Smooth muscle cell (in vitro differentiated cells): Measurements from ENCODE around the gene UBL7. TPM values are rescaled to one million over a fixed set of nuclear protein-coding genes. Genes with fewer than 3 reads are reported as not detected.
A peak's percentile ranks its signal among the peaks of the same experiment; 100 is the strongest.

Experiments
- DNase-seq: peaks from one replicate; lab custom pipeline; 2025; ENCODE audit not compliant: unreplicated experiment; lab: John Stamatoyannopoulos, UW
- H2AFZ ChIP-seq: fragments of 200-600 bp; sonication (generic); 2 replicates; pipeline ENCODE4 v1.6.0; 2016; ENCODE audit warnings: antibody characterized with exemption, low read depth, mild to moderate bottlenecking
- H3F3A ChIP-seq: fragments of 200-600 bp; sonication (generic); 2 replicates; pipeline ENCODE4 v1.6.0; 2017; ENCODE audit warnings: antibody characterized with exemption, low read depth
- H3K27ac ChIP-seq: fragments of 200-600 bp; sonication (generic); 2 replicates; pipeline ENCODE4 v1.5.1; 2016; ENCODE audit warnings: low read depth, mild to moderate bottlenecking
- H3K27me3 ChIP-seq: fragments of 200-600 bp; sonication (generic); 2 replicates; pipeline ENCODE4 v1.6.1; 2016; ENCODE audit warnings: low read depth, mild to moderate bottlenecking
- H3K36me3 ChIP-seq: fragments of 200-600 bp; sonication (generic); 2 replicates; pipeline ENCODE4 v1.5.1; 2016; ENCODE audit warnings: low read depth
- H3K4me1 ChIP-seq: fragments of 200-600 bp; sonication (generic); 2 replicates; pipeline ENCODE4 v1.5.1; 2016; ENCODE audit warnings: low read depth
- H3K4me2 ChIP-seq: fragments of 200-600 bp; sonication (generic); 2 replicates; pipeline ENCODE4 v1.6.0; 2016; ENCODE audit warnings: mild to moderate bottlenecking
- H3K4me3 ChIP-seq: fragments of 200-600 bp; sonication (generic); 2 replicates; pipeline ENCODE4 v1.5.1; 2016; ENCODE audit warnings: mild to moderate bottlenecking
- H3K79me2 ChIP-seq: fragments of 200-600 bp; sonication (generic); 2 replicates; pipeline ENCODE4 v1.6.0; 2016; ENCODE audit warnings: low read depth, mild to moderate bottlenecking
- H3K9ac ChIP-seq: fragments of 200-600 bp; sonication (generic); 2 replicates; pipeline ENCODE4 v1.6.0; 2016; ENCODE audit warnings: low read depth
- H3K9me3 ChIP-seq: fragments of 200-600 bp; sonication (generic); replicated peaks from 2 replicates; pipeline ENCODE4 v1.5.1; 2016; ENCODE audit warnings: low read depth
- H4K20me1 ChIP-seq: fragments of 200-600 bp; sonication (generic); 2 replicates; pipeline ENCODE4 v1.6.0; 2016; ENCODE audit warnings: low read depth
- WGBS: methylation state at CpG from one replicate; pipeline ENCODE4 v1.1.7; 2016; ENCODE audit warnings: low lambda C conversion rate; 5-methylcytosine and 5-hydroxymethylcytosine counted together
- polyA plus RNA-seq: library from polyadenylated mRNA; unstranded; fragments of >200 nt; fragmentation: Nextera tagmentation; extraction: Ambion mirVana; gene quantifications from 2 replicates; pipeline ENCODE4 v1.2.1, GENCODE V29; 2016
- total RNA-seq: library from RNA; depleted of rRNA; stranded (reverse); fragments of >200 nt; gene quantifications from 2 replicates; pipeline ENCODE4 v1.2.3, GENCODE V29; 2014
- TF ChIP-seq, protein P1 (sequence below): fragments of 200-600 bp; sonication (generic); IDR thresholded peaks from 2 replicates; pipeline ENCODE4 v1.5.1; 2017; ENCODE audit warnings: borderline replicate concordance, mild to moderate bottlenecking, antibody characterized with exemption; ENCODE audit not compliant: insufficient read depth, poor library complexity, severe bottlenecking

The UBL7 gene
- total and polyA plus RNA-seq, 2 experiments from 2014 or later: 60.6 to 64.4 TPM

DNA sequence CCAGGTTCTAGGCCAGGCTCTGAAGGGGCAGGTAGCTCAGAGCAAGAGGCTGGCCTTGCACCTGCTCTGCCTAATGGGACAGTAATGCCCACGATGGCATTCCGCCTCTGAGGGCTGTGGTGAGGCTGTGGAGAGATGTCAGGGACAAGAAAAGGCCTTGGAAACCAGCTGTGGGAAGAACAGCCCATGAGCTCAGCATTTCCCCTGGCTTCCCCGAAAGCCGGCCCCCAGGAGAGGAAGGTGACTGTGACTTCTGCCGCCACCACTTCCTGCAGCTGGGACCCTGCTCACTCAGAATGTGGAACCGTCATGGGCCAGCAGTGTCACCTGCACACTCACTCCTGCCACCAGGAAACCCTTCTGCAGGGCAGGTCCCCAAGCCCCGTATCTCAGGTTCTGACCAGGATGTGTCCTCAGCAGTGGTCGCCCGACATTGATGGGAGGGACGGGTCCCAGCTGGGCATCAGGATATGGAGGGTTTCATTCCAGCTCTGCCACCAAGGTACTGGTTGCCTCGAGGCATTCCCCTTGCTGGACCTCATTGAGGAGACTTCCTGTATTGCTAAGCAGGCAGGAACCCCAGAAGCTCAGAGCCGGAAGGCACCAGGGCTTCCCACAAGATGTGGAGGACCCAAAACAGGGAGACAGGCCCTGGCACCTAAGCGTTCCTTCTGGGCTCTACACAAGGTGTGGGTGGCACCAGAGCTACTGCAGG, 57.9 kb downstream of the UBL7 start:
- TF ChIP-seq, protein P1, sequence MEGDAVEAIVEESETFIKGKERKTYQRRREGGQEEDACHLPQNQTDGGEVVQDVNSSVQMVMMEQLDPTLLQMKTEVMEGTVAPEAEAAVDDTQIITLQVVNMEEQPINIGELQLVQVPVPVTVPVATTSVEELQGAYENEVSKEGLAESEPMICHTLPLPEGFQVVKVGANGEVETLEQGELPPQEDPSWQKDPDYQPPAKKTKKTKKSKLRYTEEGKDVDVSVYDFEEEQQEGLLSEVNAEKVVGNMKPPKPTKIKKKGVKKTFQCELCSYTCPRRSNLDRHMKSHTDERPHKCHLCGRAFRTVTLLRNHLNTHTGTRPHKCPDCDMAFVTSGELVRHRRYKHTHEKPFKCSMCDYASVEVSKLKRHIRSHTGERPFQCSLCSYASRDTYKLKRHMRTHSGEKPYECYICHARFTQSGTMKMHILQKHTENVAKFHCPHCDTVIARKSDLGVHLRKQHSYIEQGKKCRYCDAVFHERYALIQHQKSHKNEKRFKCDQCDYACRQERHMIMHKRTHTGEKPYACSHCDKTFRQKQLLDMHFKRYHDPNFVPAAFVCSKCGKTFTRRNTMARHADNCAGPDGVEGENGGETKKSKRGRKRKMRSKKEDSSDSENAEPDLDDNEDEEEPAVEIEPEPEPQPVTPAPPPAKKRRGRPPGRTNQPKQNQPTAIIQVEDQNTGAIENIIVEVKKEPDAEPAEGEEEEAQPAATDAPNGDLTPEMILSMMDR: no peak
- no peaks in the 10 kb centered on the region for H3K36me3 ChIP-seq
- no peaks in the 10 kb centered on the region for H3K9me3 ChIP-seq
- H3K9ac ChIP-seq: no peak overlapping the region
- WGBS: 86% methylated on average over 13 of the region's 13 CpGs
- H3K4me1 ChIP-seq: peaks cover 23% of the 10 kb centered on the region
- peak overlapping the region; percentile 25 for H3K4me2 ChIP-seq
- no peaks in the 10 kb centered on the region for H3K79me2 ChIP-seq
- H2AFZ ChIP-seq: no peak overlapping the region
- H3K27ac ChIP-seq: no peak overlapping the region
- H3K4me3 ChIP-seq: no peak overlapping the region
- no peaks in the 10 kb centered on the region for H4K20me1 ChIP-seq
- H3K27me3 ChIP-seq: no peaks in the 10 kb centered on the region
- peaks cover 22% of the 10 kb centered on the region for H3F3A ChIP-seq
- DNase-seq: no peak

DNA sequence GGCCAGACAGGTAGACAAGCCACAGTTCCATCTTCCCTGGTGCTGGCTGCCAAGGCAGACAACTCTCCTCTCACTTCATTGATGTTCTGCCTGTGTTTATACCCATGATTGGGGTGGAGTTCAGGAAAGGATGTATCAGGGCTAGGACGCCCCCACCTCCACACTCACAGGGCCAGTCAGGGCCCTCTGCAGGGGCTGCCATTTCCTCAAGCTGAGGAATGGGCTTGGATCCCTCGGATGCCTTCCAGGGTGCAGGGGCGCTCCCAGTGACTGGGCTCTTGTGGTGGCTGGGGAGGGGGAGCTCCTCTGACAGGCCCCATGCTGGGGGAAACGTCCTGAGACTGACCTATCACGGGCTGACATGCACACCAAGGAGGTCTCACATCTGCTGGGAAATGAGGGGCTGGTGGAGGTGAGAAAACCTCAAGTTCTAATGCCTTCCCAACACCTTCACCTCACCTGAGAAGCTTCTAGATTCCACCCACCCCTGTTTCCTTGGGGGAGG, 58.6 kb downstream of the UBL7 start:
- Histone ChIP-seq H3K79me2 (no peaks in the 10 kb centered on the region), H3K9me3 (no peaks in the 10 kb centered on the region), H3K4me1 (peaks cover 17% of the 10 kb centered on the region), H3K4me2 (no peak overlapping the region), H4K20me1 (no peaks in the 10 kb centered on the region), H3F3A (peaks cover 17% of the 10 kb centered on the region), H2AFZ (no peak overlapping the region), H3K27me3 (no peaks in the 10 kb centered on the region), H3K36me3 (no peaks in the 10 kb centered on the region), H3K9ac (no peak overlapping the region), H3K27ac (no peak overlapping the region), H3K4me3 (no peak overlapping the region)
- 90% methylated on average over 5 of the region's 5 CpGs for WGBS
- TF ChIP-seq, protein P1: no peak
- no peak for DNase-seq

DNA sequence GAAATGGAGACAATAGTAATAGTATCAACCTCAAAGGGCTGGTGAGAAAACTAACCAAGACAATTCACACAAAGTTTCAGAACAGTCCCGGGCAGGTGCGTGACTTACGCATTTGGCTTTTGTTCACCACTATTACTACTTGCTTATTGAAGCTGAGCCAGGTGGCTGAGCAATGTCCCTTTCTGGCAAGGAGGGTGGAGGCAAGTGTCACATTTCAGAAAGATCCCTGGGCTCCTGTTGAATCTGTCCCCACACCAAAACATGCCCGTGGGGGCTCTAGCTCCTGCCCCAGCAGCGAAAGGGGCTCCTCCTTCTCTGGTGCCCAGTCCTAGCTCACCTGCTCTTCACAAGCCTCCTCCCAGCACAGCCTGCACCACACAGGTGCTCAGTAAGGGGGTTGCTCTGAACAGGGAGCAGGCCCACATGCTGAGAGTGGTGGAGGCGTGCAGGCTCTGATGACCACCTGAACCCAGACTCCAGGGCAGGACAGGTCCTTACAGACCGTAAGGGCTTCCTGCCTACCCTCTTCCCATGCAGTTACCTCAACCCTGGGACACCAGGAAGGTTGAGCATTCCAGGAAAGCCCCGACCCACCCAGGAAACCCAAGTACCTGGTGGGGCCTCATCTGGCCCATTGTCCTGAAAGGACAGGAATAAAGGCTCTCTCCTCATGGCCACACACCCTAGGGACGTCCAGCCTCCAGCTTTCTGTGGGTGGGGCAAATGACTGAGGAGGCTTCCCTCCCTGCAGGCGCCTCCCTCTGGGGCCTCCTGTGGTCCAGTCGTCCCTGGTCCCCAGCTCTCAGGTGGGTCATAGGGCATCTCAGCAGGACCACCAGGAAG, 59.8 kb downstream of the UBL7 start:
- H3K4me3 ChIP-seq: no peak overlapping the region
- no peak overlapping the region for H3K9ac ChIP-seq
- peaks cover 14% of the 10 kb centered on the region for H3K4me1 ChIP-seq
- H3K27ac ChIP-seq: no peak overlapping the region
- TF ChIP-seq, protein P1: no peak
- no peaks in the 10 kb centered on the region for H3K79me2 ChIP-seq
- no peaks in the 10 kb centered on the region for H3K36me3 ChIP-seq
- H3K9me3 ChIP-seq: no peaks in the 10 kb centered on the region
- H4K20me1 ChIP-seq: no peaks in the 10 kb centered on the region
- H3K4me2 ChIP-seq: no peak overlapping the region
- no peak overlapping the region for H2AFZ ChIP-seq
- 76% methylated on average over 11 of the region's 11 CpGs for WGBS
- peaks cover 5% of the 10 kb centered on the region for H3F3A ChIP-seq
- H3K27me3 ChIP-seq: no peaks in the 10 kb centered on the region
- DNase-seq: no peak
